HG03060 (cell line): ENCODE results near the gene PDZK1IP1.
"Not testable (repeated sequence)": the region's sequence is repeated elsewhere in the genome, so short reads cannot be mapped to it uniquely, and the experiment has no call there.

ENCODE experiments used
- ATAC-seq: cut with Tn5 transposase; IDR thresholded peaks from one replicate; pipeline ENCODE4 v1.9.1; 2021; ENCODE audit warnings: low read depth, moderate number of reproducible peaks; ENCODE audit not compliant: unreplicated experiment

PDZK1IP1 gene

DNA sequence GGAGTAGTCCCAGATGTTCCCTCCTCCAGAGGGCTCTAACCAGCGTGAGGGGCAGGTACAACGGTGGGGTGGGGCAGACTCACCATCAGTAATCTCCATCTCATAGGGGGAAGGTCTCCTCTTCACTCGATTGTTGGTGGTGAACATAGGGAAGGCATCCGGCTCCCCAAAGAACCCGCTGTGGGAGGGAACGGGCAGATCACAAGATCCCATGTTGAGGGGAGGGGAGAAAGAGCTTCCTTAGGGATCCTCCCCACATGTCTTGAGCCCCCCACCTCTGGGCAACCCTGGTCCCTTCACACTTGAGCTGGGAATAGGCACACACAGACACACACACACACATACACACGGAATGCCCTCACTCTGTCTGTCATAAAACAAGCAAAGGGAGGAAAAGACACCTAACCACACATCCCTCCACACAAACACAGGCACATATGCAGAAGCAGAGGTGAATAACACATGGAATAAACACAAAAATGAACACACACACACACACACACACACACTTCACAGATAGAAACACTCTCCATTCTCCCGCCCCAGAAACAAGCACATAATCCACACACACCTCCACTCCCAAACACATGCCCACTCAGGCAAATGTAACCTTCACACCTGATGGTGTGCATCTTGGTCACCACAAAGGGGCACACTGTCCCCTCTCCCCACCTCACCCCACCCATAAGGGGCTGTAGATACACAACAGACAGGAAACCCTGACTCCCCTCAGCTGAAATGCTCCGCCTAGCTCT lies 34.3 kb upstream of the PDZK1IP1 start:
- ATAC-seq = no peak

DNA sequence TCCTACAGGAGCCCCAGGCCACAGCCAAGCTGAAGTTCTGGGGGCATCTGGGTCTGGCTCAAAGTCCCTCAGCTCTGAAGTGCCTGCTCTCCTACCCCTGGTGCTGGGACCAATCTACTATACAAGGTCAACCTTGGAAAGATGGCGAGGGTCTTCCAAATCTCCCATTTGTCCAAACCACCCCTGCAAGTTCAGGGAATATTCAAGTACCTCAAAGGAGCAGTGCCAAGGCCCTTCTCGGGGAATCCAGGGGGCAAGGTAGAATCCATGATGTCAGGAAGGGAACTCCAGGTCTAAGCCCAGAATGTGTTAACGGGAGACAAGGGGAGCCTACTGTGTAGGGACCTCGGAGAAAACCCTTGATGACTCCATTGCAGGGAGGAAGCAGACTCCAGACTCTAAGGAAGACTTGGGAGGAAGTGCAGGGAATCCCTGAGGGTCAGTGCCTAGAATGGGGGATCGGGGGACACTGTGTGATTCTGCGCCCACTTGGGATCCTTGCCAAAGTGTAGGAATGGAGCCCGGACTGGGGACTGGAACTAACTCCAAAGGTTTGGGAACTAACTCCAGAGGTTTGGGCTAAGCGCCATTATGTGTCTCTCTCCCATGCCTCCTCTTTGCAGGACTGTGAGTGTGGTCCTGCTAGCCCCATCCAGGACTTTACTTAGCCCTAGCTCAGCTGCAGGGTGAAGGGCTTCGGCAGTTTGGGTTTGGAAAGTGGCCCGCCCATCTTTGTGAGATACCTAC lies 33.5 kb upstream of the PDZK1IP1 start:
- no peak for ATAC-seq

DNA sequence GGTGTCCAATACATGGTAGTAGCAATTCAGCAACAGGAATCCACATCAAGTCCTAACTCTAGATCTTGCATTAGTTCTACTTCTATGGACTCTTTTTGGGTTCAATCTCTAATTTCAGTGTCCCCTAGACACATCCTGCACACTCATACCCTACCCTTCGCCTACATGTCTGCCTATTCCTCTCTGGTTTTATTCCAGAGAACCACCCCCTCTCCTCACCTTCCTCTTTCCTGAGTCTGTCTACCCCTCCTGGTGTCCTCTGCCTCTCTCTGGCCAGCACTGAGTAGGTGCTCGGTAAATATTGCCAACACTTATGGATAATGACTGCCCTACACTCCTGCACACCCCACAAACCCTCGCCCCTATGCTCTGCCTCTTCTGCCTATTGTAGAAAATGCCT lies 32.6 kb upstream of the PDZK1IP1 start:
- ATAC-seq = no peak

DNA sequence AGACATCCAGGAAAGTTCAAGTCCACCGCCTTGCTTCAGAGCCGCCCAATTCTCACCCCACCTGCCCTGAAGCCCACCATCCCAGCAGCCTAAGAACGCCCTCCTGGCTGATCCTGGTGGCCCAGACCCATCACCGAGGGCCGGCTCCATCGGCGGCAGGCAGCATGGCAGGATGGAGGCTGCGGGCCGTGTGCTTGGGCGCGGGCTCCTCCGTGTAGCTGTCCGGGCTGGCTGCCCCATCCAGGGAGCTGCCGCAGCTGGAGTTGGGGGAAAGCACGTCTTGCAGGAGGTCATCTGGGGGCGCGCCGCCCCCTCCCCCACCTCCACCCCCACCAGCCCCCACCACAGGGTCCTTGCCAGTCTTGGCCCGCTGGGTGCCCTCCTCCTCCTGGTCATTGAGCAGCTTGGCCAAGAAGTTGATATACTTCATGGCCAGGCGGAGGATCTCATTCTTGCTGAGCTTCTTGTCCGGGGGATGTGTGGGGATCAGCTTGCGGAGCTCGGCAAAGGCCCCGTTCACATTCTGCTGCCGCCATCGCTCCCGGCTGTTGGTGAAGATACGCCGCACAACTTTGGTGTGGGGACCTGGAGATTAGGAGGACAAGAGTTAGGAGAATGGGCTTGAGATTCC lies 29.9 kb upstream of the PDZK1IP1 start:
- ATAC-seq = no peak

DNA sequence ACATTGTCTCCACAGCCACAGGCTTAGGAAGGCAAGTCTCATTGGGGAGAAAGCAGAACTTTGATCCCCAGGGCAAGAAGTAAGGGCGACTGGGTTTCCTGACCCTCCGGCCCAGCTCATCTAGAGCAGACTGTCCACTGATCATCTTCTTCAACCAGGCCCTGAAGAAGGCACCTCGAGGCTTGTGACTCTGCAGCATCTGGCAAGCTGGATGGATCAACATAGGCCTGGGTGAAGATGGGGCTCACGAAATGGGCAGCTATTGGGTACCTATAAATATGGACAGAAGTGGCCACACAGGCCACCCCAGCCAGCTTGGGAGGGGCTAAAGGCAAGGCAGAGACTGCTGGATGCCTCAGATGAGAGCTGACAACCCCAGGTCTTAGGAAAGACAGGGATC lies 29.2 kb upstream of the PDZK1IP1 start:
- no peak for ATAC-seq

DNA sequence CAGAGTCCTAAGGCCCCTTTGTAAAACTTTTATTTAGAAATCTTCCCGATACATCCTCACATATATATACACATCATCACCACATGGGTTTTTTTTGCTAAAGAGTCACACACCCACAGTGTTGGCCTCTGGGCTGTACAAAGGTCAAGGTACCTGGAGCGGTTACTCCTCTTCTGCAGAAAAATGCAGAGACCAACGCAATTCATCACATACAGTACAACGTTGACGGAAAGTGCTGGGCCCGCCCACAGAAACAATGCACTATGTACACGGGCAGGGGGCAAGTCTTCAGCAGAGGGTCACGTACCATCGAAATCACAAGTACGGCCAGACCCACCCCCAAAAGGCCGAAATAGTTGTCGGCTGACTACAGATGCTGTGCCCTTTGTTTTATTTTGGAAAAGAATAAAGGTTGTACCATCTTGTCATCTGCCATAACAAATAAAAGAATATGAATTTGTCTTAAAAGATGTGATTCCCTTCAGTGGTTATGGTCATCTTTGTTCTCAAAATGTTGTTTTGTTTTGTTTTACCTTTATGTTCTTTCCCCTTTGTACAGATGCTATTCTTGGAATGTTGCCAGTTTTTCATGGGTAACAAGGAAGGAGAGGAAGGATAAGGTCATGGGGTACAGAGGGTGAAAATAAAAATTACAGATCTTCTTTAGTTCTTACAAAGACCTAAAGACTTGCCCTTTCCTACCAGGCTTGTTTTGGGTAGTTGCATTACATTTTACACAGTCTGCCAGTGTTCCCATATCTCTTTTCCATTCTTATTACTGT lies 26.6 kb upstream of the PDZK1IP1 start:
- ATAC-seq = no peak

DNA sequence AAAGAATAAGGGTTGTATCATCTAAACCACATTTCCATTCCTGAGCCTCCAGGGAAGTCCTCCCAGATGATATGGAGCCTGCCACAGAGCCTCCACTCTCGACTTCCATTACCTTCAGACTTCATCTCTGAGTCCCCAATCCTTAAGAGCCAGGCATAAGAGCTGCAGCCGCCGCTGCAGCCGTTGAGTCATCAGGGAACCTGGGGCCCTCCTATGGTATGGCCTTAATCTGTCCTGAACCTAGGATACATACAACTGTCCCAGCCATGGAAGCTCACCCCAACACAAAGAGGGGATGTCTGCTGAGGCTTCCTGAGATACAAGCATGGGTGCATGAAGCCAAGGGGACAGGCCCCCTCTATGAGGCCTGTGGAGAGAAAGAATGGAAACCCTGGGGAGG lies 25.9 kb upstream of the PDZK1IP1 start:
- no peak for ATAC-seq

DNA sequence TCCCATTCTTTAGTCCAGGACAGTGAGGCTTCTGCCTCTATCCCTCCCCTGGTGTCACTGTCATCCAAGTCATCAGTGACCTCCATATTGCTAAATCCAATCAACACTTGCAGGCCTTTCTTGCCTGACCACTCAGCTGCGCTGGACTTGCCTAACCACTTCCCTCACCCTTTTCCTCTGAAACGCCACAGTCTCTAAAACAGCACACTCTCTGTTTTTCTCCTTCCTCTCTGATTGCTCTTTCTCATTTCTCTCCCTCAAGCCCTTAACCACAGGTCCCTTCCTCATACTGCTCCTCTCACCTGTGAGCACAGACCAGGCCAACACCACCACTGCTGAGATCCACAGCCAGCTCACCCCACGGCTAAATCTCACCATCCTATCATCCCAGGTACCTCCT lies 24.7 kb upstream of the PDZK1IP1 start:
- ATAC-seq = no peak

DNA sequence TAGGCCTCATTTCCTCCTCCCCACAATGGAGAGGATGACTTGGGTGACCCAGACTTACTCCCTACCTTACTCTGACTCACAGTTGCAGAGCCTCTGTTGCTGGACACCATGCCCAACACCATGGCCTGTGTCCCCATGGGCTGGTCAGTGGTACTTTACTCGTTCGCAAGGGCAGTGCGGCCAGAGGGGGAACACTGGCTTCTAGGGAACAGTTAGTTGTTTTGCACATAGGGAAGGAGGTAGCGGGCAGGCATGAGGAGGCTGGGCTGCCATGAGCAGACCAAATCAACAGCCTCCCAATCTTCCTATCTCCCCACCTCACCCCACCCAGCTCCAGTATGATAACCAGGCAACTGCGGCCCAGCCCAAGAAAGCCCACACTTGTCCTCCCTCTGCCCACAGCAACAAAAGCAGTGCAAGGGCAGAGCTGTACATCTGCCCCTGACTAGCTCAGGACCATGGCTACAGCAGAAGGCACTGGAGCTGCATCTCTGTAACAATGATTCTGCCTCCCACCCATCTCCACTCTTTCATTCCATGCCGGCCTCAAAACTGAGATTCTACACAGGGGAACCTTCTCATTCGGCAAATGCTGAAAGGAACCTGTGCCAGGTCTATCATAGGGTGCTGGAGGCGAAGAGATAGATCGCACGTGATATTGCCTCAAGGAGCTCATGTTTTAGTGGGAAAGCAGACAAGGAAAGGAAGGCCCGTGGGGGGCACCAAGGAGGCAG lies 23.6 kb upstream of the PDZK1IP1 start:
- no peak for ATAC-seq

DNA sequence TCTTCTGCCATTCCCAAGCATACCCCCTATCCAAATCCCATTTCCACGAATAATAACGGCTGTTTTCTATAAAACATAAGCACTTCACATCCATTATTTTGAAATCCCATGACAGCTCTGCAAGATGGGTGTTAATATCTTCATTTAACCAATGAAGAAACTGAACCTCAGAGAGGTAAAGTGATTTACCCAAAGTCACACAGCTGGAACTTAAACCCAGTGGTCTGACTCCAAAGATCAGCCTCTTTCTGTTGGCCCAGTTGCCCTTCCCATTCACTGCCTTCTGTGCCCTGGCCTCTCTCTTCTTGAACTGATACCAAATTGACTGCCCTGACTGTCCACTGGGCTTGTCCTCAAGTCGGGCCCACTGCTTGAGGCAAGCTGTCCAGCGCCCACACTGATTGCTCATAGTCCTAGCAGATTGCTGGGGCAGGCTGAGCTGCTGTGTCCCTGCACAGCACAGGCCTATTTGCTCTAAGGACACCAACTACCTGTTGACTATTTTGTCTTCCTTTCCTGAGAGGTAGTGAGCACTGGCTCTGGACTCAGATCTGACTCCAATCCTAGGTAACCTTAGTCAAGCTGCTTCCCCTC lies 22.9 kb upstream of the PDZK1IP1 start:
- no peak for ATAC-seq

DNA sequence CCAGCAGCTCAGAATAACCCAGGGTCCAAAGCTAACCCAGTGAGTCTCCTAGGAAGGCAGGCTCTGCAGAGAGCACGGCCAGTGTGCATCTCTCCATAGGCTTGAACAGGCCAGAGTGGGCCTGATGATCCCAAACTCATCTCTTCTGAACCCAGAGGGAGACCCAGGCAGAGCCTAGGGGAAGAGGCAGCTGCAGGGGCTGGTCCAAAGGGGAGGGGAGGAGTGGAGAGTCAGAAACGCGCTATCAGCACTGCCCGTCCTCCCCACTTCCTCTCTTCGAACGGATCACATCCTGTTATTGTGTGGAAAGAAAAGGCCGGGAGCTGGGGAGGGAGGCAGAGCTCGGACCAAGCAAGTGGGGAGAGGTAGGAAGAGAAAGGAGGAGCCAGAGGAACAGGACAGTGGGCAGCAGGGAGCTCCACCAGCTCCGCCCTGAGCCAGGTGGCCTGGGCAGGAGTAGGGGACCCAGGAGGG lies 22.0 kb upstream of the PDZK1IP1 start:
- ATAC-seq = no peak

DNA sequence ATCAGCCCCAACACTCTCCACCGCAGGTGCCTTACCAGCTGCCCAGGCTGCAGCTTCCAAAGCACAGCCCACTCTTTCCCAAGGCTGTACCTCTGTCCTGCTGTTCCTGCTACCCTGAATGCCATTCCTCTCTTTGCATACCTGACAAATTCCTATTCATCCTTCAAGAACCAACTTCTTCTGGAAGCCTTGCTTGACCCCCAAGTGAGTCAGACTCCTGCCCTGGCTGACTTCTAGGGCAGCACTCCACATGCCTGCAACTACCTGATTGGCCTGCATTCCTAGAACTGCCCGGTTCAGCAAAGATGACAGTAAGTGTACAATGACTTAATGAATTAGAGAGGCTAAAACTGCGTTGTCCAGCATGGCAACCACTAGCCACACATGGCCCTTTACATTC lies 20.8 kb upstream of the PDZK1IP1 start:
- ATAC-seq = no peak

DNA sequence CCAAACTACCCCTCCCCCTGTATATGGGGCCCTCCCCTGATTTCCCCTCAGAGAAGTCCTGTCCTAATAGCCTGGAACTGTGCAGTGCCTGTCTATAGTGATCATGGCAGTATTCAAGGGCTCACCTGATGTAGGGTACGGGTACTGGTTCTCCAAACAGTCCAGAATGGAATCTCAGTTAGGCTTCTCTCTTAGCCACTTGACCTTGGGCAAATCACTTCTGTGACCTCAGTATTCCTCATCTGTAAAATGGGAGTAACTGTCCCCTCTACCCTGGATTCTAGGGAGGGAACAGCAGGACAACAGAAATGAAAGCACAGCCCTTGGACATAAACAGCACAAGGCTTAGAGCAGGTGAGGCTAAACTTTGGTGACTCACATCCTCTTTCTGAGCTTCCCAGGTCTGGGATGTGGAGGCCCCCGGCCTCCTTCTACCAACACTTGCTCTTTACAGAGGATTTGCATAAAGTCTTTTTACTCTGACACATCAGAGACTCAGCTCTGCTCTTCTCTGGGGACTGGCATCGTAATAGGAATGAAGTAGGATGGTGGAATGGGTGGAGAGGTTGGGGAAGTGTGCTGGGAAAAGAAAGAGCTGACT lies 20.0 kb upstream of the PDZK1IP1 start:
- no peak for ATAC-seq

DNA sequence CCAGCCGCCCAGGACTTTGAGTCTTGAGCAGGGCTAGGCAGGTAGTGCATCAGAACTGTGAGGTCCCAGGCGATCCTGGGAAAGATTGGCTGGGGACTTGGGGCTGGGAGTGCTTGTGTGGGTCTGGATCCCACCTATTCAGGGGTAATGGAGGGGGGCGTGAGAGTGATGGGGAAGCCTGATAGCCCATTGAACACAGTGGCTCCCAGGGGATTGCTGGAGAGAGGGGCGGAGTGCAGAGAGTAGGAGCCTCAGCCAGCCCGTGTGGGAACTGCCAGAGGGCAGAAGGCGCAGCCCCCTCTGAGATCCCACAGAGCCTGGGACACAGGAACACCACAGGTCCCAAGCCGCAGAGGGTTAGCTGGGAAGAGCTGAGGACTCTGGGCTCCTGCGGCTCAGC lies 19.3 kb upstream of the PDZK1IP1 start:
- ATAC-seq = no peak

DNA sequence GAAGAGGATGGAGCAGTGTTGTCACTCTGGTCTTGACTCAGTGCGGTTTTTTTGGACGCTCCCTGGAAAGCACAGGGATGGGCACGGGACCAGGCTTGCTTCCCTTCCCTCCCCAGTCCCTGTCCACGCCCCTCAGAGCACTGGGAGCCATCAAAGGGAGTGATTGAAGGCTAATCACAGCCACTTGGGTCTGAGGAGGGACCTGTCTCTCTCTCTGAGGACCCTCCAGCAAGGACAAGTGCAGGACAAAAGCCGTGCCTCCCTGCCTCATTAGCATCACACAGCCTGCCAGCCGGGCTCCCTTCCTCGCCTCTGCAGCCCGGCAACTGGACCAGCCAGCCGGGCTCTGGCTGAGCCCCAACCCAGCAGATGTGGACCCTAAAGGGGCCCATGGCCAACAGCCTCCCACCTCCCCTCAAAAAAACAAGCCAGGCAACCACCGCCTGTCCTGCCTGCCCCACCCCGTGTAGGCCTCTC lies 18.6 kb upstream of the PDZK1IP1 start:
- no peak for ATAC-seq

DNA sequence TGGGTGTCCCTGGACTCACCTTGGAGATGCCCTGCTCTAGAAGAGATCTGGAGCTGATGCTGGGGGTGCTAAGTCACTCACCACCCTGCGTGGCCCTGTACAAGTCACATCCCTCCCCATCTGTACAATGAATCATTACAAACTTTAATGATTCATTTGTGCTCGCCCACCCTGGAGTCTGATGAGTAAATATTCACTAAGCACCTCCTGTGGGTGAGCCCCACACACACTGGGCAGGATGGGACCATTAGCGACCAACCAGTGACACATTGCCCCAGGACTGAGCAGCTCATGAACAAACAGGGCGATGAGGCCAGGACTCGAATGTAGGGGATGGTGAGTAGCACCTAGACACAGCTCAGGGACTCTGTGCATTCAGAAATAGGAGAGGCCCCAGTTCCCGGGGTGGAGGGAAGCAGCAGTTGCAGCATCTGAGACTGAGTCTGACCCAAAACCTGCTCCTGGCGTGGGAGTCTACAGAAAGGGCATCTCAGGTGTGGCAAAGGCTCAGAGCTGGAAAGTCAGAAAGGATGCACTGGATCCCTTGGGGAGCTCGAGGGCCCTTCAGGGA lies 18.1 kb upstream of the PDZK1IP1 start:
- ATAC-seq = no peak

DNA sequence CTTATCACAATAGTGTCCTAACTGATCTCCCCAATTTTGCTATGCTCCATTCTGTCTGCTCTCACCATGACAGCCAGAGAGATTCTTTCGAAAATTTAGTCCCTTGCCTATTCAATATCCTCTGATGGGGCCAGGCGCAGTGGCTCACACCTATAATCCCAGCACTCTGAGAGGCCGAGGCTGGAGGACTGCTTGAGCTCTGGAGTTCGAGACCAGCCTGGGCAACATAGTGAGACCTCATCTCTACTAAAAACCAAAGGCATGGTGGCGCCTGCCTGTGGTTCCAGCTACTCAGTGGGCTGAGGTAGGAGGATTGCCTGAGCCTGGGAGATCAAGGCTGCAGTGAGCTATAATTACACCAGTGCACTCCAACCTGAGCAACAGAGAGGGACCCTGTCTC lies 16.1 kb upstream of the PDZK1IP1 start:
- no peak for ATAC-seq

DNA sequence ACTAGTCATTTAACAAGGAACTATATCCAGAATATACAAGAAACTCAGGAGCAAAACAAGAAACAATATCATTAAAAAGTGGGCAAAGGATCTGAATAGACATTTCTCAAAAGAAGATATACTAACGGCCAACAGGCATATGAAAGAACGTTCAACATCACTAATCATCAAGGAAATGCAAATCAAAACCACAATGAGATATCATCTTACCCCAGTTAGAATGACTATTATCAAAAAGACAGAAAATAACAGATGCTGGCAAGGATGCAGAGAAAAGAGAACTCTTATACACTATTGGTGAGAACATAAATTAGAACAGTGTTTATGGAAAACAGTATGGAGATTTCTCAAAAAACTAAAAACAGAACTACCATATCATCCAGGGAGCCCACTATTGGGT lies 13.7 kb upstream of the PDZK1IP1 start:
- not testable (repeated sequence) for ATAC-seq

DNA sequence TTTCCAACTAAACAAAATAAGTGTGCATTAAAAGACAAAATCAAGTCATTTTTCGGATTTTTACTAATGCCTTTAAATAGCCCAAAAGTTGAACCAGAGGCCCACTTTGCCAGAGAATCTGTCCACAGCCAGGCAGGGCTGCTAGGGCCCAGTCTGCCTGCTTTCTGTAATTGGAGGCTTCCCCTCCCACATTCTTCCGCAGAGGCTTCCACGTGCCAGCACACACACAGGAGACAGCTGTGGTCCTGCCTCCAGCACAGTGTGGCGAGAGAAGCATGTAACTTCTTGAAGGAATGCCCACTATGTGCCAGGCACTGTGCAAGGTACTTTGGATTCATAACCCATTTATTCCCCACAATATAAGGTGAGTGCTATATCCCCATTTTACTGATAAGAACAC lies 11.3 kb upstream of the PDZK1IP1 start:
- no peak for ATAC-seq
